KMS-11 (cell line): ENCODE data around the gene TAS2R3.
A peak's percentile ranks its signal among the peaks of the same experiment; 100 is the strongest.
"Not testable (repeated sequence)": the region's sequence is repeated elsewhere in the genome, so short reads cannot be mapped to it uniquely, and the experiment has no call there.

Source experiments
- H2AFZ ChIP-seq: fragments of 200-600 bp; sonication (generic); 2 replicates; pipeline ENCODE4 v1.6.1; 2016; ENCODE audit warnings: antibody characterized with exemption, mixed run types, low read depth
- H3K27ac ChIP-seq: fragments of 200-600 bp; sonication (generic); 2 replicates; pipeline ENCODE4 v1.6.1; 2016; ENCODE audit warnings: mild to moderate bottlenecking, mixed run types
- H3K27me3 ChIP-seq: fragments of 200-600 bp; sonication (generic); 2 replicates; pipeline ENCODE4 v1.6.1; 2017; ENCODE audit warnings: mild to moderate bottlenecking, low read depth, mixed run types, moderate library complexity; ENCODE audit not compliant: insufficient read depth
- H3K36me3 ChIP-seq: fragments of 200-600 bp; sonication (generic); 2 replicates; pipeline ENCODE4 v1.6.1; 2017; ENCODE audit warnings: mild to moderate bottlenecking, mixed run types; ENCODE audit not compliant: insufficient read depth
- H3K4me1 ChIP-seq: fragments of 200-600 bp; sonication (generic); 2 replicates; pipeline ENCODE4 v1.6.1; 2016; ENCODE audit warnings: mild to moderate bottlenecking, low read depth, mixed run types; ENCODE audit not compliant: poor library complexity, severe bottlenecking
- H3K4me2 ChIP-seq: fragments of 200-600 bp; sonication (generic); 2 replicates; pipeline ENCODE4 v1.7.0; 2016; ENCODE audit warnings: mild to moderate bottlenecking, mixed run types
- H3K4me3 ChIP-seq: fragments of 200-600 bp; sonication (generic); IDR thresholded peaks from 2 replicates; pipeline ENCODE4 v1.6.1; 2017; ENCODE audit warnings: low read depth, low read length, mixed read lengths; ENCODE audit not compliant: insufficient read depth
- H3K79me2 ChIP-seq: fragments of 200-600 bp; sonication (generic); 2 replicates; pipeline ENCODE4 v1.6.1; 2016; ENCODE audit warnings: low read depth, mixed run types; ENCODE audit not compliant: insufficient read depth
- H3K9ac ChIP-seq: fragments of 200-600 bp; sonication (generic); 2 replicates; pipeline ENCODE4 v1.6.1; 2016; ENCODE audit warnings: mild to moderate bottlenecking, mixed run types
- H4K20me1 ChIP-seq: fragments of 200-600 bp; sonication (generic); 2 replicates; pipeline ENCODE4 v1.6.1; 2016; ENCODE audit warnings: mild to moderate bottlenecking, mixed run types; ENCODE audit not compliant: insufficient read depth
- CTCF ChIP-seq: fragments of 200-600 bp; sonication (generic); conservative IDR thresholded peaks from 2 replicates; pipeline ENCODE4 v1.6.1; 2017; ENCODE audit warnings: low read depth, mild to moderate bottlenecking, antibody characterized with exemption, low read length, moderate library complexity, mixed read lengths

The TAS2R3 gene

DNA sequence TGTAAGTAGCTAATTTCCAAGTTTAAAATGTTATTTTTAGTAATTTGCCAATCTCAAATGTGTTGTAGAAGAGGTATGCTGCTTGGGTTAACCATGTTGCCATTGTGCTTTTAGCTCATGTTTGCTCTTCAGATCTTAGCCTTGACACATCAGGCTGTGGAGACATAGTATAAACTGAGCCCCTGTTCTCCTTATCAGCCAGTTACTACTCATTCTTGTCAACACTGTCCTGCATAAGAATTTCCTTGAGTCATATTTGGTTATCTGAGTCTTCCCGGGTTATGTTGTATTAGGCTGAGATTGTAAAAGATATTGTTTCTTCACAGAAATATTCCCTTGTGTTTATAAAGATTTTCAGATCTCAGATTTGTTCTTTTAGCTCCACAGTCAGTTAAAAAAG lies 21.7 kb upstream of the TAS2R3 start:
- TF ChIP-seq CTCF, result no peak
- no peaks in the 10 kb centered on the region for H3K27me3 ChIP-seq
- peaks cover 51% of the 10 kb centered on the region for H3K36me3 ChIP-seq
- H3K4me2 ChIP-seq, result no peak overlapping the region
- H3K4me1 ChIP-seq, result peaks cover 21% of the 10 kb centered on the region
- peaks cover 35% of the 10 kb centered on the region for H3K79me2 ChIP-seq
- H4K20me1 ChIP-seq, result no peaks in the 10 kb centered on the region
- H3K27ac ChIP-seq, result no peak overlapping the region
- no peak overlapping the region for H2AFZ ChIP-seq
- no peak overlapping the region for H3K4me3 ChIP-seq
- H3K9ac ChIP-seq, result no peak overlapping the region

GRCh38 chr7:141744131-141744530 lies 19.8 kb upstream of the TAS2R3 start:
- peaks cover 61% of the 10 kb centered on the region for H3K36me3 ChIP-seq

DNA sequence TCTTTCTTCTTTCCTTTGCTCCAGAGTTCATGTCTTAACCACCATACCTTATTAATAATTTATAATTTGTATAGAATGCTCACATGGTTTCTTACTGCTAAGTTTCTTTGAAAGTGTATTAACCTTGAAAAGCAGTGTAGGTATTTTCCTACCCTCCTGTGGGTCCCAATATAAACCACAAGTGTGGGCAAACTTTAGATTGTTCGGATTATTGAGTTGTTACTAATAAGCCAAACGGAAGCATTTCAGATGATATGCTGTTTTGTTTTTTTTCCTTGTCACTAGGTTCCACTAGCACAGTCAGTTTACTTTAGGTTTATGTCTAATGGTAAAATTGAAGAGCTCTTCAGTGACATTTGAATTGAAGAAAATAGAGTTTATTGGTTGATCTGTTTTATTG lies 15.5 kb upstream of the TAS2R3 start:
- peaks cover 68% of the 10 kb centered on the region for H3K36me3 ChIP-seq
- H3K27ac ChIP-seq, result no peak overlapping the region
- H3K9ac ChIP-seq, result no peak overlapping the region
- H3K27me3 ChIP-seq, result no peaks in the 10 kb centered on the region
- H3K79me2 ChIP-seq, result 0 out of 2 replicates have a peak, but pooled peaks cover 3% of the 10 kb centered on the region
- H2AFZ ChIP-seq, result no peak overlapping the region
- no peak overlapping the region for H3K4me3 ChIP-seq
- no peak overlapping the region for H3K4me2 ChIP-seq
- no peaks in the 10 kb centered on the region for H3K4me1 ChIP-seq
- no peaks in the 10 kb centered on the region for H4K20me1 ChIP-seq
- TF ChIP-seq CTCF, result no peak

More at GRCh38 chr7:141744131-141744530, 19.8 kb upstream of the TAS2R3 start:
- peaks cover 25% of the 10 kb centered on the region for H3K79me2 ChIP-seq
- no peak overlapping the region for H3K27ac ChIP-seq
- no peaks in the 10 kb centered on the region for H4K20me1 ChIP-seq
- H2AFZ ChIP-seq, result no peak overlapping the region
- no peak overlapping the region for H3K4me2 ChIP-seq
- peaks cover 17% of the 10 kb centered on the region for H3K4me1 ChIP-seq
- H3K4me3 ChIP-seq, result no peak overlapping the region
- no peak for TF ChIP-seq CTCF
- H3K9ac ChIP-seq, result no peak overlapping the region
- no peaks in the 10 kb centered on the region for H3K27me3 ChIP-seq

- not testable (repeated sequence) for H3K4me2 ChIP-seq, H2AFZ ChIP-seq, H3K27me3 ChIP-seq, H3K4me3 ChIP-seq, H3K4me1 ChIP-seq, H4K20me1 ChIP-seq, H3K9ac ChIP-seq, H3K79me2 ChIP-seq, H3K27ac ChIP-seq
- H3K36me3 ChIP-seq, result peaks cover 39% of the 10 kb centered on the region
Observed at GRCh38 chr7:141751904-141752303, 12.0 kb upstream of the TAS2R3 start.

GRCh38 chr7:141752634-141753033 lies 11.3 kb upstream of the TAS2R3 start:
- no peaks in the 10 kb centered on the region for H3K27me3 ChIP-seq
- H3K36me3 ChIP-seq, result peaks cover 35% of the 10 kb centered on the region
- no peak overlapping the region for H3K27ac ChIP-seq

More at GRCh38 chr7:141752634-141753033, 11.3 kb upstream of the TAS2R3 start:
- no peaks in the 10 kb centered on the region for H3K79me2 ChIP-seq
- no peak overlapping the region for H3K9ac ChIP-seq
- no peak overlapping the region for H3K4me3 ChIP-seq
- no peaks in the 10 kb centered on the region for H4K20me1 ChIP-seq
- no peaks in the 10 kb centered on the region for H3K4me1 ChIP-seq
- no peak overlapping the region for H2AFZ ChIP-seq
- no peak overlapping the region for H3K4me2 ChIP-seq
- TF ChIP-seq CTCF, result peak; percentile 80
